IPS-NIHi7 (cell line): ENCODE results near the gene STIMATE.
A peak's percentile ranks its signal among the peaks of the same experiment; 100 is the strongest.

Experiments
- DNase-seq: peaks from one replicate; pipeline ENCODE4 v3.0.0; 2012; ENCODE audit warnings: mixed read lengths; ENCODE audit errors: extremely low spot score

The STIMATE gene

DNA sequence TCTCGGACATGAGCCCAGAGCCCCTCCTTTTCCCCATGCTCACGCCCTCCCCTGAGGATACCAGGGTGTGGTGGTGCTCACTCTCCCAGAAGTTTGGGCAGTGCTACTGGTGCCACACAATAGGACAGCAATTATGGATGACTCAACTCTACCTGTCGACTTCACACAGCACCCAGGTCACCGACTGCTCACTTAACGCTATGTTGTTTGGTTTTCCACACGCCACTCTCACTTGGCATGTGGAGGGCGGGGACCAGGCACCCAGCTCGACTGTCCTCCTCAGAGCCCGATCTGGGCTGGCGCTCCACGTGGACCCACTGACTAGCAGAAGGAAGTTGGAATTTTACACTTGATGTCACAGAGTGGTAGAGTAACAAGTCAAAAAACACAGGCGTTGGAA lies 30.9 kb downstream of the STIMATE start:
- DNase-seq: no peak

DNA sequence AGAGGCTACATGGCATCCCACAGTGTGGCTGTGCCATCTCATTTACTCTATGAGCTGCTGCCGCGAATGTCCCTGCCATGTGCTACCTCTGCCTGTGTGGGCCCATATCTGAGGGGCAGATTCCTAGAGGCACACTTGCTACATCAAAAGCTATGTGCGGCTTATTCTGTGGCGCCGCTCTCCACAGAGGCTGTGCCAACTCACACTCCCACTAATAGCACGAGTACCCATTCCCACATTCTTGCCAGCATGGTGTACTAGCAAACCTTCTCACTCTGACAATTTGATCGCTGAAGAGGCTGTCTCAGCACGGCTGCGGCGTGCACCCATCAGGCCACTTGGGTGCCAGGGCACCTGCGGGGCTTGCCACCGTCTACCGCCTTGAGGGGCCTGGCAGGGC lies 31.4 kb downstream of the STIMATE start:
- DNase-seq: no peak

DNA sequence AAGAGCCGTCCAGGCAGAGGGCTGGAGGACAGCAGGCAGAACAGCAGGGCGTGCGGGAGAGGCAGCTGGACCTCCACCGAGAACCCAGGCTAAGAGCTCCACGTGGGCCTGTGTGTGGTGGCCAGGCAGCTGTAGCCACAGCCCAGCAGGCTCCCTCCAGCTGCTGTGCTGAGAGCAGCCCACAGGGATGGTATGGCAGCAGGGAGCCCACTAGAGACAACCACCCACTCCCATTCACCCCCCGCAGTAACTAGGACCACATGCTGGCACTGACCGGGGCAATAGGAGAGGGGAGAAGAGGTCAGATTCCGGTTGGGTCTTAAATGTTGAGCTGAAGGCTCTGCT lies 37.0 kb downstream of the STIMATE start:
- no peak for DNase-seq

- DNase-seq: no peak
Observed at GRCh38 chr3:52859686-52860423, 37.5 kb downstream of the STIMATE start.

- no peak for DNase-seq
Observed at GRCh38 chr3:52857864-52858263, 39.5 kb downstream of the STIMATE start.

DNA sequence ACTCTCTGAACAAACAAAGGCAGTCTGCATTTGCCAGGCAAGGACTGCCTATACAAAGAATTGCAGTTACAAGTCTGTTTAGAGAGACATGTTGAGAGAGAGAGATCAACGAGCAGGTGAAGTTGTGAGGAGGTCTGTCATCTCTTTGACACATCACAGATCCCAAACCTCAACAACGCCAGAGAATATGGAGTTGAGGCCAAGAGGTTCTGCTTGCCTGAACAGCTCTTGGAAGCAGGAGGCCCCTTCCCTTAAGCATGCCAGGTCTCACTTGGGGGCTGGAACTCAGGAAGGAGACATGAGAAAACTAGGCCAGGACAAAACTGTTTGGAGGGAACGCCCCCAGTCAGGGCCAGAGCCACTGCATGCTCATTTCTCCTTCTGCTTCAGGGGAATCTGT lies 40.2 kb downstream of the STIMATE start:
- no peak for DNase-seq

GRCh38 chr3:52856666-52857065 lies 40.7 kb downstream of the STIMATE start:
- no peak for DNase-seq

GRCh38 chr3:52854013-52854412 lies 43.3 kb downstream of the STIMATE start:
- DNase-seq: peak; percentile 41

GRCh38 chr3:52852419-52852818 lies 44.9 kb downstream of the STIMATE start:
- DNase-seq: no peak

DNA sequence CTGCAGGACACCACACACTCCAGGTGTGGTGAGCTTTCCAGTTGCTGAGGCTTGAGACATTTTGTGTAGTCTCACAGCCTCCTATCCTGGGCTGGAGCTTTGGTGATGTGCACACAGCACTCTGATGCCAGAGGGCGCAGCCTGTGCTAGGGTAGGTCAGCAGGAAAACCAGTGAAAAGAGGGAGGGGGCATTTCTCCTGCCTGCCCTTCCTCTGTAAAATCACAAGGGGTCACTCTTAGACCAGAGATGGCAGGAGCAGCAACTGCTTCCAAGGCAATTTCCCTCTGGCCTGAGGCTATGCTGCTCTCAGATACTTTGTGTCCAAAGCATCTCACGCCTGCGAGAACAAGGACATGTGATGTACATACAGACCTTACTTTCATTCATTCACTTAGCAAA lies 46.0 kb downstream of the STIMATE start:
- peak; percentile 91 for DNase-seq

GRCh38 chr3:52849656-52850055 lies 47.7 kb downstream of the STIMATE start:
- DNase-seq: no peak

DNA sequence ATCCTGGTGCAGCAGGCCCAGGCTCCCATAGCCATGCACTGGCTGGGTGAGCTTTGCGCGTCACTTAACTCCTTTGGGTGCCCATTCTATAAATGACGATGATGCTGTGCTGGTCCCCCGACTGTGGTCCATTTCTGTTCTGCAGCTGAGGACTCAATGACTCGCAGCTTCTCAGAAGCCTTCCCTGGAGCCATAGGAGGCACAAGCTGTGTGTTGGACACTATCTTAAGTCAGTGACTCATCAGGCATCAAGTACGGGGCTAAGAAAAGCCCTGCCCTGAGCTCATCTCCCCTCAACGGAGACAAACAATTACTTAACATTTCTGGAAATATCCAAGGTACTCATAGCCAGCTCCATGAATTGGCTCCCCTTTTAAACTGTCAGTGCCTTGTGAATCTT lies 48.7 kb downstream of the STIMATE start:
- no peak for DNase-seq

GRCh38 chr3:52847726-52848125 lies 49.6 kb downstream of the STIMATE start:
- DNase-seq: no peak

GRCh38 chr3:52847241-52847640 lies 50.1 kb downstream of the STIMATE start:
- DNase-seq: no peak

GRCh38 chr3:52846432-52846965 lies 50.8 kb downstream of the STIMATE start:
- DNase-seq: no peak

DNA sequence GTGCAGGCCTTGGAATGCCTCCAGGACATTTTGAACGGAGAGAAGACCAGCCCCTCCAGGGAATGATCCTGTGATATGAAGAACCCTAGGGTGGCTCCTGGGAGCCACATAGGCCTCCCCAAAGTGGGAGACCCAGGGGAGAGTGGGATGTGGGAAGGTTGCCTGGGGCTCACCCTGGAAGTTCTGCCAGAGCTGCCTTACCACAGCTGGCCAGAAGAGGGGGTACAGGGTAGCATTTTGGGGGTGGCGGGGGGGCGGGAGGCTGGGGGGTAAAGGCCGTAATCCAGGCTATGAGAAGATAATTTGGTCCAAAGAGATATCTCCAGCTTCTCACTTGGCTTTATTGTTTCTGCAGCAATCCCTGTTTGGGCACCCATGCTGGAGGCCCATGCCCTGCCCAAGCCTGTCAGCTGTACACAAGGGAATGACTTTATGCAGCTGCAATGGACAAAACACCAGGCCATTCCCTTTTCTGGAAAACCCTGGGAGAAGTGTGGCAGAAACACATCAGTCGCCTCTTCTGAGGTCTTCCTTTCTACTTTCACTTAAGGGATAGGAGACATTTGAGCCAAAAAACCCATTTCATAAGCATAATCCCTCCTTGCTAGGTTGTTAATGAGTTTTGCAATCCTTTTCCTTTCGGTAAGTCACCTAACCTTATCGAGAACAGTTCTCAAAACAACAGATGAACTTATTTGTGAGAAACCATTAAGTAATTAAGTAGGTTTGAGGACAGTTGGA lies 51.5 kb downstream of the STIMATE start:
- DNase-seq: peak; percentile 45

GRCh38 chr3:52845157-52845556 lies 52.2 kb downstream of the STIMATE start:
- no peak for DNase-seq

DNA sequence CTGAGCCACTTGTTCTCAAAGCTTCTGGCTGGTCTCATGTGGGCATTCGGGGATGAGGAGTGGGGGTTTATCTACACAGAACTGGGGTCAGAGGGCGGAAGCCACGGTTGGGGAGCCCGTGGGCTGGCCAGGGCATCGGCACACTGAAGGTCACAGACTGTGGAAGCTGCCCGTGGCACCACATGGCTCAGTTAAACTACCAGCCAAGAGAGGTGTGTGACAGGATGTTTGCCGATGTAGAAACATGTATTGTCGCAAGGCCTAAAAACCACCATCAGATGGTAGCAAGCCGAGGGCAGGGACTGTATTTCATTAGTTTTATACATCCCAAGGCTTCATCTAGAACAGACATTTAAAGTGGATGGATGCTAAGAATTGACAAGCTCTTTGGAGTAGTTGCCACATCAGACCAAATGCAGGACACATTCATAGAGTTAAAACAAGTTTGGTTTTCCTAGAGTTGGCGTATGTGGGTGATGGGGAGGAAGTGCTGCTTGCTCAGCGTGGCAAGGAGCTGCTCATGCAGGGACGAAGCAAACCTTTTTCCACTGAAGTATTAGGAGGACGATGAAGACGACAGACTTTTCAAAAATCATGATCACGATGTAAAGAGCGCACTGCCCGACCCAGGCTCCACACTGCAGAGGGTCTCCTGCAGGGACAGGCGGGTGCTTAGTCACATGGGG lies 52.9 kb downstream of the STIMATE start:
- DNase-seq: no peak

- no peak for DNase-seq
Observed at GRCh38 chr3:52843881-52844280, 53.5 kb downstream of the STIMATE start.

DNA sequence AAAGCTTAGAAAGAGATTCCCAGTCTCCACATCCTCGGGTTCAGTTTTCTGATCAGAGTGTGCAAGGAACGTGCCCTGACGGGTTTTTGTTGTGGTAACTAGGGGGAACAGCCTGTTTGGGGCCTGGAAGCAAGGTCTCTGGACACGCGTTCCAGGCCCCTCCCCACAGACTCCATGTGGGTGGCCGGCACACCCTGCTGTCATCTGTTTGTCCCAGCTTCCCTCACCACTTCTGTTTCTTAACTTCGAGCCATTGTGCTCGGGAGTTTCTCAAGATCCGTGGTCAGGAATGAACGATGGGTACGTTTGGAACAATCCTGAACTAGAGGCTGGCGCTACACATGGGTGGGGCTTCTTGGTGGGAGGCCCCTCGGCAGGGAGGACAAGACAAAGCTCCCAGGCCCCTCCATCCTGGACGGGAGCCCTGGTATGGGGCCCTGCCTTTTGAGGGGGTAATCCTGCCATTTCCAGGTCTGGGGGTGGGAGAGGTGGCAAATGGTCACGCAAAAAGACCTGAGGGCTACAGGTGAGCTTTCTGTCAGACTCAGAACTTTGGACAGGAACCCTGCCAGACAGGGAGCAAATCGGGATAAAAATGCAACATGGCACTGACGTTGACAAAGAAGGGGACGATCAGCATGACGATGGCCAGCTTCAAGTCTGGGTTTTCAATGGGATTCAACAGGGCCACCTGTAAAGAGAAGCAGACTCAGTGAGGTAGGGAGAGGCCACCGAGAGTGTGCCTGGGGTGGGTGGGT lies 54.1 kb downstream of the STIMATE start:
- DNase-seq: no peak

GRCh38 chr3:52842424-52842823 lies 54.9 kb downstream of the STIMATE start:
- DNase-seq: no peak

DNA sequence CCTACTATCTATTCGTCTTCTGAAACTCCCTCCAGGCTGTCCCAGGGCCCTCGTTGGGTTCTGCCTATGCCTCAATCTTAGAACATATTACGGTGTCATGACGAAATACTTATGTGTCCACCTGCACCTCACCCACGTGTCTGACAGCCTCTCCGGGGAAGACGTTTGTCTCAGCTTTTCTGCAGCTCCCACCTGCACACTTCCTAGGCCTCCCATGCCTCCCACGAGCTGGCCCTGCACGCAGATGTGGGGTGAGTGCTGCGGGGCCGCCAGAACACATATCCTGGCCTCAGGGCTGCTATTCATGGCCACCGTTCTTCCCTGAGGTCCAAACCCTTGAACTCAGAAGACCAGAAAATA lies 55.4 kb downstream of the STIMATE start:
- no peak for DNase-seq
